Activated T-helper 2 cell treated with anti-CD3 and anti-CD28 coated beads, Interferon-gamma antibody, Interleukin-2, Interleukin-4, amounts not matched to agents 10 μg/mL and 5 μg/mL and 100 μg/mL, durations not matched to agents 14 hours and 24 hours and 36 hours (primary cell): ENCODE data around the gene CHST8. TPM values are rescaled to one million over a fixed set of nuclear protein-coding genes. Genes with fewer than 3 reads are reported as not detected.

Source experiments
- DNase-seq: peaks from one replicate; pipeline ENCODE4 v3.0.0; 2021; ENCODE audit warnings: low spot score
- H3K27ac Mint-ChIP-seq: one replicate; pipeline ENCODE4 v1.8.0; 2021; ENCODE audit warnings: mixed read lengths
- H3K27me3 Mint-ChIP-seq: one replicate; pipeline ENCODE4 v1.8.0; 2021; ENCODE audit warnings: low read depth, mixed read lengths
- H3K36me3 Mint-ChIP-seq: one replicate; pipeline ENCODE4 v1.8.0; 2021; ENCODE audit warnings: low read depth, mixed read lengths
- H3K4me1 Mint-ChIP-seq: one replicate; pipeline ENCODE4 v1.8.0; 2021; ENCODE audit warnings: low read depth, mixed read lengths
- H3K4me3 Mint-ChIP-seq: one replicate; pipeline ENCODE4 v1.8.0; 2021; ENCODE audit warnings: low read depth, mild to moderate bottlenecking, moderate library complexity, mixed read lengths
- H3K9me3 Mint-ChIP-seq: one replicate; pipeline ENCODE4 v1.8.0; 2021; ENCODE audit warnings: mixed read lengths
- intact Hi-C: fragments of 100-400 bp; cut with micrococcal nuclease; formaldehyde crosslinking; loops from one replicate; pipeline ENCODE4 v1.15.1; 2023
- total RNA-seq: library from RNA; stranded (reverse); gene quantifications from 2 replicates; pipeline ENCODE4 v1.2.3, GENCODE V29; 2022

Gene CHST8
- total RNA-seq, 1 donor from 2014 or later: not detected

- no peak overlapping the region for H3K4me3 Mint-ChIP-seq
- no peaks in the 10 kb centered on the region for H3K9me3 Mint-ChIP-seq
- H3K27me3 Mint-ChIP-seq: peaks cover 5% of the 10 kb centered on the region
- peaks cover 3% of the 10 kb centered on the region for H3K4me1 Mint-ChIP-seq
- intact Hi-C loops: loop anchor here (5.0 kb wide), 1 partner anchor 357 kb away; no protein-coding TSS in a partner anchor
- no peaks in the 10 kb centered on the region for H3K36me3 Mint-ChIP-seq
- DNase-seq: no peak
- no peak overlapping the region for H3K27ac Mint-ChIP-seq
These were observed 152.2 kb downstream of the CHST8 start for GRCh38 chr19:33773704-33774624.

GRCh38 chr19:33774751-33775150 is 153.0 kb downstream of the CHST8 start:
- intact Hi-C loops: loop anchor here (5.0 kb wide), 3 partner anchors 323 to 373 kb away; no protein-coding TSS in a partner anchor
- Mint-ChIP-seq H3K4me1 (peaks cover 3% of the 10 kb centered on the region), H3K9me3 (no peaks in the 10 kb centered on the region), H3K27ac (no peak overlapping the region), H3K27me3 (peaks cover 10% of the 10 kb centered on the region), H3K4me3 (no peak overlapping the region), H3K36me3 (no peaks in the 10 kb centered on the region)
- no peak for DNase-seq

- no peak overlapping the region for H3K4me3 Mint-ChIP-seq
- H3K9me3 Mint-ChIP-seq: no peaks in the 10 kb centered on the region
- intact Hi-C loops: loop anchor here (5.0 kb wide), 2 partner anchors 321 to 371 kb away; no protein-coding TSS in a partner anchor
- H3K27me3 Mint-ChIP-seq: peaks cover 10% of the 10 kb centered on the region
- no peak overlapping the region for H3K27ac Mint-ChIP-seq
- peaks cover 3% of the 10 kb centered on the region for H3K4me1 Mint-ChIP-seq
- DNase-seq: no peak
- H3K36me3 Mint-ChIP-seq: no peaks in the 10 kb centered on the region
These were observed 154.2 kb downstream of the CHST8 start for GRCh38 chr19:33775731-33776487.

GRCh38 chr19:33777351-33777750 is 155.6 kb downstream of the CHST8 start:
- H3K9me3 Mint-ChIP-seq: no peaks in the 10 kb centered on the region
- H3K27me3 Mint-ChIP-seq: peaks cover 10% of the 10 kb centered on the region
- H3K27ac Mint-ChIP-seq: no peak overlapping the region
- DNase-seq: no peak
- H3K36me3 Mint-ChIP-seq: no peaks in the 10 kb centered on the region
- intact Hi-C loops: loop anchor here (5.0 kb wide), 2 partner anchors 320 to 370 kb away; no protein-coding TSS in a partner anchor
- peaks cover 3% of the 10 kb centered on the region for H3K4me1 Mint-ChIP-seq
- no peak overlapping the region for H3K4me3 Mint-ChIP-seq

- Mint-ChIP-seq H3K4me3 (no peak overlapping the region), H3K27me3 (peaks cover 10% of the 10 kb centered on the region), H3K9me3 (no peaks in the 10 kb centered on the region), H3K27ac (no peak overlapping the region), H3K36me3 (no peaks in the 10 kb centered on the region), H3K4me1 (peaks cover 3% of the 10 kb centered on the region)
- DNase-seq: no peak
- intact Hi-C loops: loop anchor here (2.0 to 5.0 kb wide), 3 partner anchors 221 to 370 kb away; no protein-coding TSS in a partner anchor
These were observed 156.0 kb downstream of the CHST8 start for GRCh38 chr19:33777753-33778088.

- intact Hi-C loops: loop anchor here (2.0 to 5.0 kb wide), 3 partner anchors 221 to 369 kb away; no protein-coding TSS in a partner anchor
- peaks cover 10% of the 10 kb centered on the region for H3K27me3 Mint-ChIP-seq
- H3K4me3 Mint-ChIP-seq: no peak overlapping the region
- no peak overlapping the region for H3K27ac Mint-ChIP-seq
- DNase-seq: peak; percentile 78
- peaks cover 3% of the 10 kb centered on the region for H3K4me1 Mint-ChIP-seq
- H3K36me3 Mint-ChIP-seq: no peaks in the 10 kb centered on the region
- H3K9me3 Mint-ChIP-seq: no peaks in the 10 kb centered on the region
These were observed 156.5 kb downstream of the CHST8 start for GRCh38 chr19:33778089-33778791.

GRCh38 chr19:33779849-33780248 is 158.1 kb downstream of the CHST8 start:
- intact Hi-C loops: loop anchor here (2.0 to 5.0 kb wide), 3 partner anchors 219 to 367 kb away; no protein-coding TSS in a partner anchor
- peaks cover 3% of the 10 kb centered on the region for H3K4me1 Mint-ChIP-seq
- no peak overlapping the region for H3K27ac Mint-ChIP-seq
- no peak for DNase-seq
- no peaks in the 10 kb centered on the region for H3K36me3 Mint-ChIP-seq
- H3K9me3 Mint-ChIP-seq: no peaks in the 10 kb centered on the region
- H3K4me3 Mint-ChIP-seq: no peak overlapping the region
- H3K27me3 Mint-ChIP-seq: peaks cover 10% of the 10 kb centered on the region

GRCh38 chr19:33780251-33780650 is 158.5 kb downstream of the CHST8 start:
- Mint-ChIP-seq H3K36me3 (no peaks in the 10 kb centered on the region), H3K4me1 (peaks cover 3% of the 10 kb centered on the region), H3K27ac (no peak overlapping the region), H3K27me3 (peaks cover 10% of the 10 kb centered on the region), H3K9me3 (no peaks in the 10 kb centered on the region), H3K4me3 (no peak overlapping the region)
- no peak for DNase-seq
- intact Hi-C loops: no loop called here

- Mint-ChIP-seq H3K27ac (no peak overlapping the region), H3K36me3 (no peaks in the 10 kb centered on the region), H3K27me3 (peaks cover 10% of the 10 kb centered on the region), H3K4me3 (no peak overlapping the region), H3K9me3 (no peaks in the 10 kb centered on the region), H3K4me1 (peaks cover 3% of the 10 kb centered on the region)
- DNase-seq: no peak
- intact Hi-C loops: no loop called here
These were observed 159.0 kb downstream of the CHST8 start for GRCh38 chr19:33780746-33781145.

- intact Hi-C loops: no loop called here
- Mint-ChIP-seq H3K36me3 (no peaks in the 10 kb centered on the region), H3K27ac (no peak overlapping the region), H3K27me3 (peaks cover 12% of the 10 kb centered on the region), H3K9me3 (no peaks in the 10 kb centered on the region), H3K4me1 (peaks cover 3% of the 10 kb centered on the region), H3K4me3 (no peak overlapping the region)
- DNase-seq: no peak
These were observed 159.7 kb downstream of the CHST8 start for GRCh38 chr19:33781415-33781935.

GRCh38 chr19:33781996-33782395 is 160.2 kb downstream of the CHST8 start:
- Mint-ChIP-seq H3K4me3 (no peak overlapping the region), H3K9me3 (no peaks in the 10 kb centered on the region), H3K27me3 (peaks cover 12% of the 10 kb centered on the region), H3K36me3 (no peaks in the 10 kb centered on the region), H3K4me1 (peaks cover 3% of the 10 kb centered on the region), H3K27ac (no peak overlapping the region)
- intact Hi-C loops: no loop called here
- DNase-seq: no peak

- no peak overlapping the region for H3K4me3 Mint-ChIP-seq
- intact Hi-C loops: no loop called here
- no peak overlapping the region for H3K27ac Mint-ChIP-seq
- H3K36me3 Mint-ChIP-seq: no peaks in the 10 kb centered on the region
- H3K9me3 Mint-ChIP-seq: no peaks in the 10 kb centered on the region
- no peaks in the 10 kb centered on the region for H3K4me1 Mint-ChIP-seq
- no peak for DNase-seq
- H3K27me3 Mint-ChIP-seq: peaks cover 10% of the 10 kb centered on the region
These were observed 162.7 kb downstream of the CHST8 start for GRCh38 chr19:33784432-33784831.
